GM10248 (cell line): Measurements from ENCODE around the gene MPV17L2.

Experiments
- CTCF ChIA-PET: fragments of 300-600 bp; sonication (Branson Sonifier 250); formaldehyde crosslinking; extraction: SDS; loops from one replicate; lab custom pipeline; 2021; ENCODE audit warnings: antibody characterized with exemption; lab: Yijun Ruan, JAX
- POLR2A ChIA-PET: fragments of 350-650 bp; sonication (Branson Sonifier 250); formaldehyde crosslinking; extraction: SDS; loops from one replicate; lab custom pipeline; 2020; ENCODE audit warnings: antibody characterized with exemption; lab: Yijun Ruan, JAX
- DNase-seq: peaks from one replicate; pipeline ENCODE4 v3.0.0; 2012; ENCODE audit errors: extremely low spot score
- CTCF ChIP-seq: IDR thresholded peaks from 2 replicates; pipeline ENCODE4 v1.5.1; 2012; ENCODE audit warnings: mild to moderate bottlenecking, low read depth; ENCODE audit errors: extremely low read depth, missing control alignments, control extremely low read depth

The MPV17L2 gene

DNA sequence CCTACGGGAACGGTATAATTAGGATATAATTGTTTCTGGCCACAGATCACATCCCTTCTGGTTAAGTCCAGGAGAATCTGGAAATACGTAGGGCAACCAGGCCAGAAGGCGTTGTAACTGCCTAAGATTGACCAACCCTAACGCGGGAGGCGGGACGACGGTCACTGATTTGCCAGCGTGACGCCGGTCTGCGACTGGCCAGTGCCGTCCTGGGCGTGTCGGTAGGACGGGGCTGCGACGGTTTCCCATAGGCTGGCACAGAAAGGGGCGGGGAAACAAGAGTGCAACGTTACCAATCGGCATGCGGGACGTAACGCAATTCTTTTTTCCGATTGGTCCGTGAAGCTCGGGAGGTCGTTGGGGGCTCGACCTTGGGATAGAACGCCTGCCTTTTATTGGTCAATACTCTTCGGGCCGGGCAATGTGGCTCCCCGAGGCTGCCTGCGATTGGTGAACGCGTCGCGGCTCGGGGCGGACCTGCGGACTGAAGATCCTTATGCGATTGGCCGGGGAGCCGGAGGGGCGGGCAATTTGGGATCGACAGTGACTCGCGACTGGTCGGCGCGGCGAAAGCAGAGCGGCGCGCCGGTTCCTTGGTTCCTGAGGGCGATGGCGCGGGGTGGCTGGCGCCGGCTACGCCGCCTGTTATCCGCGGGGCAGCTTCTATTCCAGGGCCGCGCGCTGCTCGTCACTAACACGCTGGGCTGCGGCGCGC lies at the start of gene MPV17L2:
TSS of gene MPV17L2 (plus strand) at position 546 of the 715 bp plus-strand sequence. CDS start at position 610, 64 bp downstream.
- ChIA-PET POLR2A (interaction anchor here (0.7 to 3.3 kb wide), 8 partner anchors 11 to 112 kb away, joined by 3 to 26 read pairs (median 4); partner anchors contain the start of genes JUND and RAB3A), CTCF (interaction anchor here (0.6 to 3.2 kb wide), 17 partner anchors 10 to 136 kb away, joined by 3 to 36 read pairs (median 4); partner anchors contain the start of genes LSM4 and RAB3A)
- no peak for TF ChIP-seq CTCF
- peak; percentile 95 for DNase-seq

DNA sequence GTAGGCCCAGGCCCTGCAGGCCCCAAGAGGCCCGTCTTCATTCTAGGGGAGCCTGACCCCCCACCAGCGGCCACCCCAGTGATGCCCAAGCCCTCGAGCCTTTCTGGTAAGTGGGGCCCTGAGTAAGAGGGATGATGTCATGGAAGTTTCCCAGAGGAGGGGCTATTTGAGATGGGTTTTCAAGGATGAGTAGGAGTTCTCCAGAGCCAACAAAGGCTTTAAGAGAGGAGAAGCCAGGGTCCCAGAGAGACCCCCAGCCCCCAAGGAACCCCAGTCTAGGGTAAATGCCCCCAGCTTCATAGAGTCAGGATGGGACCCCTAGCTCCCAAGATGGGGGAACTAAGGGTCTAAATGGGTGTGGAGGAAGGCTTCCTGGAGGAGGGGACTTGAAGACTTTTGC lies 49.1 kb upstream of the MPV17L2 start:
- TF ChIP-seq CTCF, result no peak
- ChIA-PET POLR2A (no interaction called here), CTCF (no interaction called here)
- no peak for DNase-seq

DNA sequence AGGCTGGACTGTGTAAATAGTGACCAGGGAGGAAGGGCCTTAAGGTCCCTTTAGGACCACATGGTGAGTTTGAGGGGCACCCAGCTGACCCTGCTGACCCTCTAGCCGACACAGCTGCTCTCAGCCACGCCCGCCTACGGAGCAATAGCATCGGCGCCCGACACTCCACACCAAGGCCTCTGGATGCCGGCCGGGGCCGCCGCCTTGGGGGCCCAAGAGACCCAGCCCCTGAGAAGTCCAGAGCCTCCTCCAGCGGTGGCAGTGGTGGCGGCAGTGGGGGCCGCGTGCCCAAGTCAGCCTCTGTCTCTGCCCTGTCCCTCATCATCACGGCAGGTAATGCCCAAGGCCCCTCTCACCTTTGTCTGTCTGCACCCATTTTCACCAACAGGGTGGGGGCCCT lies 48.7 kb upstream of the MPV17L2 start:
- ChIA-PET POLR2A (no interaction called here), CTCF (no interaction called here)
- no peak for DNase-seq
- no peak for TF ChIP-seq CTCF

GRCh38 chr19:18144906-18145305 lies 48.1 kb upstream of the MPV17L2 start:
- POLR2A ChIA-PET, result no interaction called here
- TF ChIP-seq CTCF, result no peak
- CTCF ChIA-PET, result interaction anchor here (1.3 to 1.8 kb wide), 2 partner anchors 15 to 35 kb away, joined by 3 to 5 read pairs; no protein-coding TSS in a partner anchor
- no peak for DNase-seq

GRCh38 chr19:18145391-18145999 lies 47.5 kb upstream of the MPV17L2 start:
- ChIA-PET CTCF (interaction anchor here (0.9 to 2.0 kb wide), 6 partner anchors 15 to 207 kb away, joined by 3 to 8 read pairs (median 4); no protein-coding TSS in a partner anchor), POLR2A (no interaction called here)
- no peak for TF ChIP-seq CTCF
- DNase-seq, result no peak

DNA sequence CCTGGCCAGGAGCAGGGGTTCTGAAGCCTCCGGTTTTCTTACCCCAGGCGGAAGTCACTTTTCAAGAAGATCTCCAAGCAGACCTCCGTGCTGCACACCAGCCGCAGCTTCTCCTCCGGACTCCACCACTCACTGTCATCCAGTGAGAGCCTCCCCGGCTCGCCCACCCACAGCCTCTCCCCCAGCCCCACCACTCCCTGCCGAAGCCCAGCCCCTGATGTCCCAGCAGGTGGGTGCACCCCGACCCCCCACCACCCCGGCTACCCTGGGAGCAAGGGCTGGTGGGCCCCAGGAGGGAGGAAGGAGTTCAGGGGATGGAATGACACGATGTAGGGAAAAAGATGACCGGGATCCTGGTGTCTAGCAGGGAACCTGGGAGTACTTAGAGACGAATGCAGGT lies 45.6 kb upstream of the MPV17L2 start:
- TF ChIP-seq CTCF, result no peak
- CTCF ChIA-PET, result interaction anchor here (2.0 kb wide), 1 partner anchor 34 kb away, joined by 8 read pairs; no protein-coding TSS in a partner anchor
- no peak for DNase-seq
- POLR2A ChIA-PET, result no interaction called here
